ENCODE data around the gene NUP35. TPM values are rescaled to one million over a fixed set of nuclear protein-coding genes. Genes with fewer than 3 reads are reported as not detected.

NUP35 gene
- total and polyA plus RNA-seq, 2 of the 4 experiments (the other 2 are of a cell fraction), result 10.9 to 23.3 TPM

DNA sequence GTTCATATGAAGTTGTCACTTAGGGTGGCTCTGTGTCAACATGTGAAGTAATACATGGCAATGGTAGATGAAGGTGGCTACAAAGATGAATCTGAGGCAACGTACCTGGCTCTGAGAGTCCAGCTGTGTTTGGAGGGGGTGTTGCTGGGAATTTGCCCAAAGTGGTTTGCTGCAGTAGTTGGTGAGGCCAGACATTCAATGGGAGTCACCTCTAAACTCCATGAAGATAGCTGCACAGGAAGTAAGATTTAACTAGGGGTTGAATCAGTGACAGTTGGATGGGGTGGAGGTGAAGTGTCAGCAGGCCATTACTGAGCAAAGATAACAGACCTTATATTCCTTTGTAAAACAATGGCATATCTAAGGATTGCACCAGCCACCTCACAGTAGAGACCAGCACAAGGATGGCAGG is 71.8 kb downstream of the NUP35 start:
- no peak overlapping the region for H2BK5ac ChIP-seq (ENCODE audit: low read depth, low read length, poor library complexity, severe bottlenecking)
- no peaks in the 10 kb centered on the region for H3K9me1 ChIP-seq (ENCODE audit: insufficient read depth, low read length)
- H3K4me1 ChIP-seq (ENCODE audit: control insufficient read depth, insufficient read depth, low read length), result no peaks in the 10 kb centered on the region
- no peak overlapping the region for H3K56ac ChIP-seq (ENCODE audit: extremely low read depth, insufficient read depth, low read length)
- no peaks in the 10 kb centered on the region; a peak in 1 of 4 replicates for H3K79me1 ChIP-seq (ENCODE audit: low read depth in 1 of 2, low read length in 2 of 2)
- no peak overlapping the region for H3K23ac ChIP-seq (ENCODE audit: low read depth, low read length)
- H4K5ac ChIP-seq (ENCODE audit: low read depth, low read length), result no peak overlapping the region
- no peak overlapping the region for H3K9ac ChIP-seq (ENCODE audit: low read depth, low read length)
- H2AFZ ChIP-seq (replicated peaks; ENCODE audit: low read length, poor library complexity), result no peak overlapping the region
- dilution Hi-C loops (cut with HindIII; ENCODE audit: low sequenced_read_pairs, unreplicated experiment), result no loop called here
- H4K20me1 ChIP-seq (ENCODE audit: insufficient read depth, low read length), result no peaks in the 10 kb centered on the region
- no peak for TF ChIP-seq CEBPB (IDR thresholded peaks at IDR 0.05; ENCODE audit: low read depth, low read length)
- TF ChIP-seq RAD21 (IDR thresholded peaks at IDR 0.05; ENCODE audit: low read length), result no peak
- TF ChIP-seq SMC3 (IDR thresholded peaks at IDR 0.05; ENCODE audit: low read depth, low read length), result no peak
- TF ChIP-seq MXI1 (IDR thresholded peaks at IDR 0.05; ENCODE audit: borderline replicate concordance, low read depth, low read length), result no peak
- TF ChIP-seq, protein P1, sequence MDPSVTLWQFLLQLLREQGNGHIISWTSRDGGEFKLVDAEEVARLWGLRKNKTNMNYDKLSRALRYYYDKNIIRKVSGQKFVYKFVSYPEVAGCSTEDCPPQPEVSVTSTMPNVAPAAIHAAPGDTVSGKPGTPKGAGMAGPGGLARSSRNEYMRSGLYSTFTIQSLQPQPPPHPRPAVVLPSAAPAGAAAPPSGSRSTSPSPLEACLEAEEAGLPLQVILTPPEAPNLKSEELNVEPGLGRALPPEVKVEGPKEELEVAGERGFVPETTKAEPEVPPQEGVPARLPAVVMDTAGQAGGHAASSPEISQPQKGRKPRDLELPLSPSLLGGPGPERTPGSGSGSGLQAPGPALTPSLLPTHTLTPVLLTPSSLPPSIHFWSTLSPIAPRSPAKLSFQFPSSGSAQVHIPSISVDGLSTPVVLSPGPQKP (IDR thresholded peaks at IDR 0.05; ENCODE audit: borderline replicate concordance, low read depth, low read length), result no peak
- no peak for TF ChIP-seq POLR2A (IDR thresholded peaks at IDR 0.05; ENCODE audit: low read depth, low read length)
- TF ChIP-seq, protein P2, sequence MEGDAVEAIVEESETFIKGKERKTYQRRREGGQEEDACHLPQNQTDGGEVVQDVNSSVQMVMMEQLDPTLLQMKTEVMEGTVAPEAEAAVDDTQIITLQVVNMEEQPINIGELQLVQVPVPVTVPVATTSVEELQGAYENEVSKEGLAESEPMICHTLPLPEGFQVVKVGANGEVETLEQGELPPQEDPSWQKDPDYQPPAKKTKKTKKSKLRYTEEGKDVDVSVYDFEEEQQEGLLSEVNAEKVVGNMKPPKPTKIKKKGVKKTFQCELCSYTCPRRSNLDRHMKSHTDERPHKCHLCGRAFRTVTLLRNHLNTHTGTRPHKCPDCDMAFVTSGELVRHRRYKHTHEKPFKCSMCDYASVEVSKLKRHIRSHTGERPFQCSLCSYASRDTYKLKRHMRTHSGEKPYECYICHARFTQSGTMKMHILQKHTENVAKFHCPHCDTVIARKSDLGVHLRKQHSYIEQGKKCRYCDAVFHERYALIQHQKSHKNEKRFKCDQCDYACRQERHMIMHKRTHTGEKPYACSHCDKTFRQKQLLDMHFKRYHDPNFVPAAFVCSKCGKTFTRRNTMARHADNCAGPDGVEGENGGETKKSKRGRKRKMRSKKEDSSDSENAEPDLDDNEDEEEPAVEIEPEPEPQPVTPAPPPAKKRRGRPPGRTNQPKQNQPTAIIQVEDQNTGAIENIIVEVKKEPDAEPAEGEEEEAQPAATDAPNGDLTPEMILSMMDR (conservative IDR thresholded peaks at IDR 0.05; ENCODE audit: low read depth, low read length), result no peak
- H2BK20ac ChIP-seq (ENCODE audit: low read depth, low read length), result no peak overlapping the region
- no peak overlapping the region for H3K14ac ChIP-seq (replicated peaks; ENCODE audit: low read depth, low read length)
- no peak overlapping the region for H2AK5ac ChIP-seq (ENCODE audit: low read depth, low read length)
- no TSS peak for BruUV-seq (replicated peaks)
- no peak overlapping the region for H3K4ac ChIP-seq (ENCODE audit: low read depth, low read length)
- no peak overlapping the region for H3K4me3 ChIP-seq (ENCODE audit: insufficient read depth, low read depth, low read length)
- no peaks in the 10 kb centered on the region for H3K9me3 ChIP-seq (ENCODE audit: control insufficient read depth, insufficient read depth, low read length)
- no peak overlapping the region for H3K4me2 ChIP-seq (ENCODE audit: low read depth, low read length)
- intact Hi-C loops (cut with micrococcal nuclease), result no loop called here
- H3K36me3 ChIP-seq (ENCODE audit: control insufficient read depth, insufficient read depth, low read length), result no peaks in the 10 kb centered on the region
- no peak overlapping the region for H2BK15ac ChIP-seq (ENCODE audit: low read depth, low read length)
- no peak overlapping the region for H4K91ac ChIP-seq (ENCODE audit: insufficient read depth, low read depth, low read length)
- no peak overlapping the region for H3K18ac ChIP-seq (ENCODE audit: low read depth, low read length)
- in situ Hi-C loops (cut with MboI; ENCODE audit: low sequenced_read_pairs), result no loop called here
- H2BK120ac ChIP-seq (ENCODE audit: low read depth, low read length), result no peak overlapping the region
- H3K27ac ChIP-seq (ENCODE audit: insufficient read depth, low read length), result no peak overlapping the region
- 100% methylated on average over 1 of the region's 1 CpG; no CpG with 5 or more reads in 1 of the 2 experiments for WGBS, 2 experiments (ENCODE audit: extremely low coverage in 2 of 2, insufficient read length in 1 of 2)
- no peak overlapping the region for H2AK9ac ChIP-seq (replicated peaks; ENCODE audit: low read depth, low read length, poor library complexity)
- ChIA-PET POLR2A (ENCODE audit: unreplicated experiment) (no interaction called here), CTCF (no interaction called here)
- no peak for ATAC-seq (ENCODE audit: low read depth)
- no peaks in the 10 kb centered on the region for H3K27me3 ChIP-seq (ENCODE audit: control insufficient read depth, insufficient read depth, low read length)
- no peak for DNase-seq
- no peak overlapping the region for H4K8ac ChIP-seq (ENCODE audit: low read depth in 2 of 2, low read length in 2 of 2)
